GM12864 (cell line): ENCODE measurements around the gene TNFSF8.

Experiments
- DNase-seq: peaks from one replicate; pipeline ENCODE4 v3.0.0-alpha.2; 2011; ENCODE audit warnings: low read depth
- H3K4me3 ChIP-seq: 2 replicates; pipeline ENCODE4 v1.5.1; 2011; ENCODE audit warnings: mild to moderate bottlenecking, low read depth, low read length, control low read depth
- CTCF ChIP-seq: IDR thresholded peaks from 2 replicates; pipeline ENCODE4 v1.5.1; 2011; ENCODE audit warnings: low read depth, mild to moderate bottlenecking, moderate library complexity, low read length, control low read depth, inconsistent platforms; ENCODE audit errors: missing control alignments

TNFSF8 gene

GRCh38 chr9:114928671-114929070, 1.7 kb downstream of the TNFSF8 start:
- no peak for TF ChIP-seq CTCF
- no peak overlapping the region for H3K4me3 ChIP-seq
- DNase-seq = no peak

GRCh38 chr9:114928136-114928535, 2.3 kb downstream of the TNFSF8 start:
- H3K4me3 ChIP-seq = no peak overlapping the region
- no peak for DNase-seq
- TF ChIP-seq CTCF = no peak

GRCh38 chr9:114925672-114926071, 4.7 kb downstream of the TNFSF8 start:
- no peak overlapping the region for H3K4me3 ChIP-seq
- no peak for TF ChIP-seq CTCF
- no peak for DNase-seq

- no peak for TF ChIP-seq CTCF
- no peak for DNase-seq
- H3K4me3 ChIP-seq = no peak overlapping the region
Observed at GRCh38 chr9:114925039-114925438, 5.4 kb downstream of the TNFSF8 start.

GRCh38 chr9:114924327-114924726, 6.1 kb downstream of the TNFSF8 start:
- no peak for DNase-seq
- no peak for TF ChIP-seq CTCF
- H3K4me3 ChIP-seq = no peak overlapping the region

GRCh38 chr9:114923918-114924317, 6.5 kb downstream of the TNFSF8 start:
- DNase-seq = no peak
- no peak overlapping the region for H3K4me3 ChIP-seq
- TF ChIP-seq CTCF = no peak

GRCh38 chr9:114921171-114921570, 9.2 kb downstream of the TNFSF8 start:
- no peak for TF ChIP-seq CTCF
- H3K4me3 ChIP-seq = no peak overlapping the region
- no peak for DNase-seq
